CD14-positive monocyte (primary cell): ENCODE results near the gene KIF26A. TPM values are rescaled to one million over a fixed set of nuclear protein-coding genes. Genes with fewer than 3 reads are reported as not detected.

Experiments used
- DNase-seq, 3 donors: peaks; one replicate each; pipeline ENCODE4 v3.0.0-alpha.2; 2011 to 2022
- H2AFZ ChIP-seq: 2 replicates; pipeline ENCODE4 v1.6.0; 2012; ENCODE audit warnings: mild to moderate bottlenecking, low read depth, low read length, inconsistent platforms; ENCODE audit not compliant: insufficient read depth, poor library complexity, severe bottlenecking
- H3K27ac ChIP-seq, 2 donors: 1 replicate in 1 of 2; 2 replicates in 1 of 2; pipeline ENCODE4 v1.5.1; 2012 to 2013; ENCODE audit warnings: low read length in 2 of 2, control low read depth in 1 of 2, inconsistent platforms in 1 of 2, low read depth in 1 of 2, mild to moderate bottlenecking in 1 of 2
- H3K27me3 ChIP-seq, 2 donors: one replicate each; pipeline versions ENCODE4 v1.6.0 to v1.6.1; 2011 to 2013; ENCODE audit warnings: low read length in 2 of 2; ENCODE audit not compliant: control insufficient read depth in 2 of 2, insufficient read depth in 2 of 2
- H3K36me3 ChIP-seq, 2 donors: replicated peaks in 1 of 2; 1 replicate in 1 of 2; 2 replicates in 1 of 2; pipeline versions ENCODE4 v1.5.1 to v1.6.1; 2012 to 2013; ENCODE audit warnings: low read length in 2 of 2, control low read depth in 1 of 2, inconsistent platforms in 1 of 2, mild to moderate bottlenecking in 1 of 2; ENCODE audit not compliant: insufficient read depth in 2 of 2, control insufficient read depth in 1 of 2
- H3K4me1 ChIP-seq, 2 donors: 1 replicate in 1 of 2; 2 replicates in 1 of 2; pipeline versions ENCODE4 v1.5.1 to v1.6.1; 2012 to 2013; ENCODE audit warnings: low read length in 2 of 2, control low read depth in 1 of 2, inconsistent platforms in 1 of 2, mild to moderate bottlenecking in 1 of 2, moderate library complexity in 1 of 2; ENCODE audit not compliant: insufficient read depth in 2 of 2, control insufficient read depth in 1 of 2
- H3K4me2 ChIP-seq: replicated peaks from 2 replicates; pipeline ENCODE3; 2012; ENCODE audit warnings: low read length, moderate library complexity, mild to moderate bottlenecking; ENCODE audit not compliant: poor library complexity, severe bottlenecking; ENCODE audit errors: extremely low read depth
- H3K4me3 ChIP-seq, 3 experiments: fragments of 200-600 bp in 1 of 3; sonication (generic) in 1 of 3; replicated peaks in 1 of 3; 1 replicate in 2 of 3; 2 replicates in 1 of 3; pipeline ENCODE4 v1.5.1; 2011 to 2013; ENCODE audit warnings: low read length in 3 of 3, mild to moderate bottlenecking in 3 of 3, control low read depth in 2 of 3, low read depth in 2 of 3, inconsistent platforms in 1 of 3, moderate library complexity in 1 of 3
- H3K79me2 ChIP-seq: 2 replicates; pipeline ENCODE4 v1.6.0; 2012; ENCODE audit warnings: mild to moderate bottlenecking, control low read depth, inconsistent platforms, low read length, moderate library complexity; ENCODE audit not compliant: insufficient read depth
- H3K9ac ChIP-seq: 2 replicates; pipeline ENCODE4 v1.6.0; 2017; ENCODE audit warnings: low read length, mild to moderate bottlenecking; ENCODE audit not compliant: insufficient read depth, poor library complexity, severe bottlenecking
- H3K9me3 ChIP-seq, 2 donors: replicated peaks in 1 of 2; 1 replicate in 1 of 2; 2 replicates in 1 of 2; pipeline versions ENCODE4 v1.5.1 to v1.6.1; 2012 to 2013; ENCODE audit warnings: low read length in 2 of 2, control low read depth in 1 of 2; ENCODE audit not compliant: control insufficient read depth in 1 of 2, insufficient read depth in 1 of 2
- H4K20me1 ChIP-seq: 2 replicates; pipeline ENCODE4 v1.6.0; 2012; ENCODE audit warnings: mild to moderate bottlenecking, low read length, control low read depth, moderate library complexity; ENCODE audit not compliant: insufficient read depth
- H3K27ac Mint-ChIP-seq, 7 donors: one replicate each; pipeline ENCODE4 v1.8.0; 2020; ENCODE audit warnings: mild to moderate bottlenecking in 7 of 7, mixed read lengths in 7 of 7, moderate library complexity in 6 of 7, inconsistent platforms in 2 of 7
- H3K27me3 Mint-ChIP-seq, 3 donors: one replicate each; pipeline ENCODE4 v1.8.0; 2021 to 2022; ENCODE audit warnings: low read depth in 3 of 3, mild to moderate bottlenecking in 3 of 3, mixed read lengths in 3 of 3, moderate library complexity in 3 of 3, inconsistent platforms in 1 of 3
- H3K36me3 Mint-ChIP-seq, 2 donors: one replicate each; pipeline ENCODE4 v1.8.0; 2020; ENCODE audit warnings: mixed read lengths in 2 of 2, inconsistent platforms in 1 of 2, mild to moderate bottlenecking in 1 of 2
- H3K4me1 Mint-ChIP-seq: one replicate; pipeline ENCODE4 v1.8.0; 2020; ENCODE audit warnings: mild to moderate bottlenecking, mixed read lengths
- H3K4me3 Mint-ChIP-seq, 2 donors: one replicate each; pipeline ENCODE4 v1.8.0; 2020; ENCODE audit warnings: mild to moderate bottlenecking in 2 of 2, mixed read lengths in 2 of 2, moderate library complexity in 1 of 2
- H3K9me3 Mint-ChIP-seq, 7 donors: one replicate each; pipeline ENCODE4 v1.8.0; 2020 to 2022; ENCODE audit warnings: mixed read lengths in 7 of 7, mild to moderate bottlenecking in 6 of 7, moderate library complexity in 6 of 7, inconsistent platforms in 2 of 7
- CTCF ChIP-seq: fragments of 200-600 bp; IDR thresholded peaks from one replicate; pipeline ENCODE4 v1.8.0; 2022; ENCODE audit warnings: antibody characterized with exemption, mild to moderate bottlenecking
- WGBS: methylation state at CpG from one replicate; pipeline ENCODE4 v1.1.5; 2013; ENCODE audit warnings: missing lambda C conversion rate; ENCODE audit not compliant: insufficient coverage; 5-methylcytosine and 5-hydroxymethylcytosine counted together
- intact Hi-C, 2 donors: fragments of 100-400 bp; cut with micrococcal nuclease; formaldehyde crosslinking; loops; one replicate each; pipeline versions ENCODE4 v1.15.0 to v1.15.1; 2023
- polyA plus RNA-seq, 3 donors: library from polyadenylated mRNA; depleted of rRNA in 1 of 3; unstranded in 2 of 3; stranded (reverse) in 1 of 3; fragments of 300-500 nt in 2 of 3; fragments of >200 nt in 1 of 3; fragmentation: Illumina TruSeq in 2 of 3; gene quantifications; 1 replicate in 2 of 3; 2 replicates in 1 of 3; pipeline ENCODE4 v1.2.3, GENCODE V29; 2012 to 2021

The KIF26A gene
- polyA plus RNA-seq, 3 donors: not detected

- H3K36me3 Mint-ChIP-seq: no peaks in the 10 kb centered on the region
- H3K4me2 ChIP-seq: no peak overlapping the region
- H3K27me3 Mint-ChIP-seq: peaks cover 2 to 7% (median 4%) of the 10 kb centered on the region in 3 donors
- no peaks in the 10 kb centered on the region for H3K36me3 ChIP-seq
- intact Hi-C loops: no loop called here
- H3K4me1 Mint-ChIP-seq: peaks cover 3% of the 10 kb centered on the region
- H3K9me3 ChIP-seq: no peaks in the 10 kb centered on the region
- no peak overlapping the region for H3K4me3 Mint-ChIP-seq
- 84% methylated on average over 9 of the region's 11 CpGs for WGBS
- H3K27ac Mint-ChIP-seq: no peak overlapping the region
- no peaks in the 10 kb centered on the region for H3K79me2 ChIP-seq
- no peaks in the 10 kb centered on the region for H3K27me3 ChIP-seq
- H2AFZ ChIP-seq: no peak overlapping the region
- no peak for DNase-seq
- peaks cover 0 to 2% (median 0%) of the 10 kb centered on the region in 7 donors for H3K9me3 Mint-ChIP-seq
- H3K4me3 ChIP-seq: no peak overlapping the region
- H4K20me1 ChIP-seq: no peaks in the 10 kb centered on the region
- no peak overlapping the region for H3K27ac ChIP-seq
- H3K9ac ChIP-seq: no peak overlapping the region
- H3K4me1 ChIP-seq: no peaks in the 10 kb centered on the region
- TF ChIP-seq CTCF: no peak
These were observed 45.4 kb upstream of the KIF26A start for GRCh38 chr14:104092931-104093365.

DNA sequence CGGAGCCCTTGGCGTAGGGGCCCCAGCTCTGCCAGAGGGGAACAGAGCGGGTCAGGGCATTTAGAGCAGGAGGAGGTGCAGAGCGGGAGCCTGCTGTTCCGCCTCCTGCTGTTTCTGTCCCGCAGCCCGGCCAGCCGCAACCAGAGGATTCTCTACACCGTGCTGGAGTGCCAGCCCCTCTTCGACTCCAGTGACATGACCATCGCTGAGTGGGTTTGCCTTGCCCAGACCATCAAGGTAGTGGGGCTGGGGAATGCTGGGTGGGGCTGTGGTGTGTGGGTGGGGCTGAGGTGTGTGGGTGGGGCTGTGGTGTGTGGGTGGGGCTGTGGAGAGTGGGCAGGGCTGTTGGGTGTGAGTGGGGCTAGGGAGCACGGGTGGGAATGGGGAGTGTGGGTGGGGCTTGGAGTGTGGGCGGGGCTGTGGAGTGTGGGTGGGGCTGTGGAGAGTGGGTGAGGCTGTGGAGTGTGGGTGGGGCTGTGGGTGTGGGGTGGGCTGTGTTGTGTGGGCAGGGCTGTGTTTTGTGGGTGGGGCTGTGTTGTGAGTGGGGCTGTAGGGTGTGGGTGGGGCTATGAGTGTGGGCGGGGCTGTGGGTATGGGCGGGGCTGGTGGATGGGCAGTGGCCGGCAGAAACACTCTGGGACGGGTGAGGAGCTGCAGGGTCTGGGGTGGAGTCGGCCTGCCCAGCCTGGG is 44.9 kb upstream of the KIF26A start:
- Mint-ChIP-seq H3K4me3 (no peak overlapping the region), H3K36me3 (no peaks in the 10 kb centered on the region), H3K27ac (no peak overlapping the region), H3K27me3 (peaks cover 2 to 7% (median 2%) of the 10 kb centered on the region in 3 donors), H3K9me3 (peaks cover 0 to 1% (median 0%) of the 10 kb centered on the region in 7 donors), H3K4me1 (peaks cover 3% of the 10 kb centered on the region)
- no peak overlapping the region for H3K27ac ChIP-seq
- H3K4me3 ChIP-seq: no peak overlapping the region
- no peak overlapping the region for H3K4me2 ChIP-seq
- 77% methylated on average over 16 of the region's 18 CpGs for WGBS
- no peaks in the 10 kb centered on the region for H3K9me3 ChIP-seq
- no peak overlapping the region for H2AFZ ChIP-seq
- intact Hi-C loops: no loop called here
- no peaks in the 10 kb centered on the region for H3K79me2 ChIP-seq
- H3K9ac ChIP-seq: no peak overlapping the region
- no peak for TF ChIP-seq CTCF
- no peaks in the 10 kb centered on the region for H3K36me3 ChIP-seq
- no peaks in the 10 kb centered on the region for H4K20me1 ChIP-seq
- H3K4me1 ChIP-seq: no peaks in the 10 kb centered on the region
- DNase-seq: no peak
- H3K27me3 ChIP-seq: no peaks in the 10 kb centered on the region
